Liver (tissue), 3 donors: ENCODE measurements around the gene NTM.

Experiments
- JUND ChIP-seq, 2 donors: IDR thresholded peaks; 2 replicates each; pipeline ENCODE4 v1.6.1; 2016; ENCODE audit warnings: antibody characterized with exemption in 2 of 2
- SP1 ChIP-seq: IDR thresholded peaks from 2 replicates; pipeline ENCODE4 v1.6.1; 2018; ENCODE audit warnings: antibody characterized with exemption, mild to moderate bottlenecking
- TF ChIP-seq, protein P1 (sequence below): fragments of 150-350 bp; IDR thresholded peaks from 2 replicates; pipeline ENCODE4 v1.5.1; 2017; ENCODE audit warnings: improper control_type of control experiment, low read depth, low read length; ENCODE audit not compliant: missing input control
- donor health status: healthy.
- donor health status: healthy.

- TF ChIP-seq, protein P1, sequence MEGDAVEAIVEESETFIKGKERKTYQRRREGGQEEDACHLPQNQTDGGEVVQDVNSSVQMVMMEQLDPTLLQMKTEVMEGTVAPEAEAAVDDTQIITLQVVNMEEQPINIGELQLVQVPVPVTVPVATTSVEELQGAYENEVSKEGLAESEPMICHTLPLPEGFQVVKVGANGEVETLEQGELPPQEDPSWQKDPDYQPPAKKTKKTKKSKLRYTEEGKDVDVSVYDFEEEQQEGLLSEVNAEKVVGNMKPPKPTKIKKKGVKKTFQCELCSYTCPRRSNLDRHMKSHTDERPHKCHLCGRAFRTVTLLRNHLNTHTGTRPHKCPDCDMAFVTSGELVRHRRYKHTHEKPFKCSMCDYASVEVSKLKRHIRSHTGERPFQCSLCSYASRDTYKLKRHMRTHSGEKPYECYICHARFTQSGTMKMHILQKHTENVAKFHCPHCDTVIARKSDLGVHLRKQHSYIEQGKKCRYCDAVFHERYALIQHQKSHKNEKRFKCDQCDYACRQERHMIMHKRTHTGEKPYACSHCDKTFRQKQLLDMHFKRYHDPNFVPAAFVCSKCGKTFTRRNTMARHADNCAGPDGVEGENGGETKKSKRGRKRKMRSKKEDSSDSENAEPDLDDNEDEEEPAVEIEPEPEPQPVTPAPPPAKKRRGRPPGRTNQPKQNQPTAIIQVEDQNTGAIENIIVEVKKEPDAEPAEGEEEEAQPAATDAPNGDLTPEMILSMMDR = no peak
- TF ChIP-seq JUND (IDR thresholded peaks at IDR 0.05) (no peak), SP1 (no peak)
Observed at GRCh38 chr11:131491503-131491902, 121.1 kb downstream of the NTM start.
